ENCODE measurements around the gene LRRTM4.

DNA sequence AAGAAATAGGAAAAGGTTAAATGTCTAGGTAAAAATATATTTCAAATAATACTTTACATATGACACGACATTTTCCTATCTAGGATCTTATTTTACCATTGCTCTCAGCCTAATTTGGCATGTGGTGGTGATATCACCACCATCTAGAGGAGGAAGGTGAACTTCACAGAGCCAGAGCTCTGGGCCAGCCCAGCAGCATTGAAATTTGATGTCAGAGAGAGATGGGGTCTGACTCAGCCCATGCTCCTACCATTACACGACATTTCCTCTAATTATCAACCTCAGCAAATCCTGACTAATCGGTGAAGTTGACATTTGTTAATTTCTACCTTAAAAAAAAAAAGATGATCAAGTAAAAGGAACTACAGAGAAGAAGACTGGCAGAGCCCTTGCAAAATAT lies 42.3 kb downstream of the LRRTM4 start:
- TF ChIP-seq, protein P1, sequence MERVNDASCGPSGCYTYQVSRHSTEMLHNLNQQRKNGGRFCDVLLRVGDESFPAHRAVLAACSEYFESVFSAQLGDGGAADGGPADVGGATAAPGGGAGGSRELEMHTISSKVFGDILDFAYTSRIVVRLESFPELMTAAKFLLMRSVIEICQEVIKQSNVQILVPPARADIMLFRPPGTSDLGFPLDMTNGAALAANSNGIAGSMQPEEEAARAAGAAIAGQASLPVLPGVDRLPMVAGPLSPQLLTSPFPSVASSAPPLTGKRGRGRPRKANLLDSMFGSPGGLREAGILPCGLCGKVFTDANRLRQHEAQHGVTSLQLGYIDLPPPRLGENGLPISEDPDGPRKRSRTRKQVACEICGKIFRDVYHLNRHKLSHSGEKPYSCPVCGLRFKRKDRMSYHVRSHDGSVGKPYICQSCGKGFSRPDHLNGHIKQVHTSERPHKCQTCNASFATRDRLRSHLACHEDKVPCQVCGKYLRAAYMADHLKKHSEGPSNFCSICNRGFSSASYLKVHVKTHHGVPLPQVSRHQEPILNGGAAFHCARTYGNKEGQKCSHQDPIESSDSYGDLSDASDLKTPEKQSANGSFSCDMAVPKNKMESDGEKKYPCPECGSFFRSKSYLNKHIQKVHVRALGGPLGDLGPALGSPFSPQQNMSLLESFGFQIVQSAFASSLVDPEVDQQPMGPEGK (CRISPR knock-in tag; IDR thresholded peaks at IDR 0.05; ENCODE audit: borderline replicate concordance), result no peak
- no peak for TF ChIP-seq CREB5 (CRISPR knock-in tag; IDR thresholded peaks at IDR 0.05; ENCODE audit: low read depth)
- TF ChIP-seq RARB (CRISPR knock-in tag; IDR thresholded peaks at IDR 0.05), result no peak
